A549 treated with dexamethasone at 1 μM for 4 hours (cell line): ENCODE results near the gene LIM2. TPM values are rescaled to one million over a fixed set of nuclear protein-coding genes. Genes with fewer than 3 reads are reported as not detected.

ENCODE experiments used
- total RNA-seq: library from RNA; stranded (reverse); fragments of 200-300 nt; extraction: Qiagen RNA extraction; gene quantifications from 5 replicates; pipeline ENCODE4 v1.2.3, GENCODE V29; 2022

LIM2 gene
- not detected in 5 replicates for total RNA-seq

GRCh38 chr19:51387924-51388389, at the start of gene LIM2:
TSS of gene LIM2 (minus strand) at chr19:51387974. CDS start at chr19:51387443, 531 bp downstream.

GRCh38 chr19:51417107-51417809, 29.5 kb upstream of the LIM2 start, which contains the start of gene SIGLEC10:
TSS of gene SIGLEC10 (minus strand) at chr19:51417642. CDS start at chr19:51417581, 61 bp downstream.

DNA sequence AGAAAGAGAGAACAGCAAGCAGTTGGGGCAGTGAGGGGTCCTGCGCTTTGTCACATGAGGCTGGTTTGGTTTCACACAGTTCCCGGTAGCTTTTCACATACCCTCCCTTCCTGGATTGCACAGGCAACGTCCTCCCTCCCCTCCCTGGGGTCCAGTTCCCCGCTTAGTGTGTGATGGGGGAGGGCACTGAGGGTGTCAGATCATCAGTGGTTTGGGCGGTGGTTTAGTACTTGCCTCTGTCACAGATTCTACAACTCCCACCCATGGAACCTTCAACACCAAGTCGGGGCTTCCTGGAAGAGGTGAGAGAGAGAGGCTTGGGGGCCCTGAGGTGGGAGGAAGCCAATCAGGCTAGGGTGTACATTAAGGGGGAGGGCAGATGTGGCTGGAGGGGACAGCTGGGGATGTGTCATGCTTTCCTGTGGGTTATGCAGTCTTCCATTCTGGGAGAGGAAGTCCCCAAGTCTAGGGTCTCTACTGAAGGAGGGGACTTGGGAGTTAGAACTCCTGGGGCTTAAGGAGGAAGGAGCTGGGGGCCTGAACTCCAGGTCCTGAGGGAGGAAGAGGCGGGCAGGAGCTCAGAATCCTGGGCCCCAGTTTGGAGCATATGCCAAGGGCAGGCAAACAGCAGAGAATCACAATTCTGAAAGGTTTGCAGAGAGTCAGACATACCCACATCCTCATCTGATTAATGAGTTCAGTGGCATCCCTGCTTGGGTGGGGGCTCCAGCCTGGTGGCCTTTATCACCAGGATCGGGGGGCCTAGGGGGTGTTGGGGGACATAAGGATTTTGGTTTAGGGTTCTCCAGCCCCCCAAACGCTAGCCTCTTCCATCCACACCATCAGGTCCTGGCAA, 14.9 kb downstream of the LIM2 start, which contains the start of gene NKG7:
Gene NKG7 (minus strand): TSS at position 6 of the 856 bp plus-strand sequence. CDS start 119 bp downstream, outside the sequence.

GRCh38 chr19:51368366-51369282, 19.1 kb downstream of the LIM2 start, which contains the start of gene CLDND2:
TSS of gene CLDND2 (minus strand) at chr19:51369003. CDS start at chr19:51368577, 426 bp downstream.

DNA sequence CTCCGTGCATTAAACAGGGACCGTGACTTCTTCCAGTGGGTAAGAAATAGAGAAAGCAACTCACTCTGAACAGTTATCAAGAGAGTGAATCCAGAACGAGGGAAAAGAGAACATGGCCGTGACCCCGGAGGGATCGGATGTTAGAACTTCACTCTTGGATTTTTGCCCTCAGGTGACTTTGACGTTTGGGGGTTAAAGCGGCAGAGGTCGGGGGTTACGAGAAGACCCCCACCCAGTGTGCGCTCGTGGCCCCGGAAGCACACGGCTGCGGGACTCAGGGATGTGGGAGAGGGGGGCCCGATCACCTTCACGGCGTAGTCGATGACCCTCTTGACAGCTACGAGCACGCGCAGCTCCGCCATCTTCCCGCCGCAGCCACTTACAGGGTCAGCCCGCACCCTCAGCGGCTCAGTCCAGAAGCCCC, 21.8 kb downstream of the LIM2 start, which contains the start of gene ETFB:
Gene ETFB (minus strand): TSS at position 424 of the 424 bp plus-strand sequence. CDS start 62 bp downstream, at position 362.

GRCh38 chr19:51341976-51342580, 45.7 kb downstream of the LIM2 start, which contains the start of gene VSIG10L:
TSS of gene VSIG10L (minus strand) at chr19:51342139. CDS start at chr19:51342124, 15 bp downstream.

Other genes starting within 250 kb of the LIM2 start
- gene SIGLEC7, start 245.7 kb downstream of the LIM2 start, total RNA-seq: not detected in 5 replicates
- gene CD33, start 162.9 kb downstream of the LIM2 start, total RNA-seq: 0.06 to 0.08 TPM (median 0.07 TPM) in 3 of 5 replicates, not detected in the others
- gene SIGLECL1, start 136.9 kb downstream of the LIM2 start, total RNA-seq: 0.08 TPM in 1 of 5 replicates, not detected in the others
- gene IGLON5, start 76.3 kb downstream of the LIM2 start, total RNA-seq: 0.06 to 0.13 TPM (median 0.07 TPM) in 4 of 5 replicates, not detected in the other
- 8.5 to 16.3 TPM (median 15.6 TPM) in 5 replicates for gene VSIG10L, start 45.8 kb downstream of the LIM2 start, total RNA-seq
- 223 to 280 TPM (median 242 TPM) in 5 replicates for gene ETFB, start 21.6 kb downstream of the LIM2 start, total RNA-seq
- 8.9 to 13.0 TPM (median 12.9 TPM) in 5 replicates for gene CLDND2, start 19.0 kb downstream of the LIM2 start, total RNA-seq
- gene NKG7, start 15.3 kb downstream of the LIM2 start, total RNA-seq: not detected in 5 replicates
- gene C19orf84, start 2.6 kb upstream of the LIM2 start, total RNA-seq: not detected in 5 replicates
- 0.02 to 0.06 TPM in 2 of 5 replicates, not detected in the others for gene SIGLEC10, start 29.7 kb upstream of the LIM2 start, total RNA-seq
- gene SIGLEC8, start 70.5 kb upstream of the LIM2 start, total RNA-seq: not detected in 5 replicates
- gene CEACAM18, start 90.6 kb upstream of the LIM2 start, total RNA-seq: not detected in 5 replicates
- not detected in 5 replicates for gene SIGLEC12, start 113.8 kb upstream of the LIM2 start, total RNA-seq
- gene SIGLEC6, start 143.7 kb upstream of the LIM2 start, total RNA-seq: not detected in 5 replicates
- 2.3 to 5.0 TPM (median 3.6 TPM) in 5 replicates for gene ZNF175, start 183.3 kb upstream of the LIM2 start, total RNA-seq
- gene SIGLEC5, start 242.4 kb upstream of the LIM2 start, total RNA-seq: not detected in 5 replicates